A673 (cell line): ENCODE data around the gene GMEB2. TPM values are rescaled to one million over a fixed set of nuclear protein-coding genes. Genes with fewer than 3 reads are reported as not detected.

Experiments used
- BruUV-seq: library from RNA; stranded (reverse); fragments of 400-500 nt; replicated peaks from 2 replicates; lab custom pipeline; 2021; lab: Mats Ljungman, UMichigan
- CTCF ChIA-PET: fragments of 300-600 bp; sonication (Branson Sonifier 250); formaldehyde crosslinking; loops from one replicate; lab custom pipeline; 2022; ENCODE audit warnings: antibody characterized with exemption; lab: Charles Lee
- POLR2A ChIA-PET: fragments of 300-600 bp; sonication (Branson Sonifier 250); formaldehyde crosslinking; loops from one replicate; lab custom pipeline; 2022; ENCODE audit warnings: antibody characterized with exemption; ENCODE audit not compliant: low non-redundant PET; lab: Charles Lee
- DNase-seq: peaks from one replicate; pipeline ENCODE4 v3.0.0-alpha.2; 2015; ENCODE audit warnings: low spot score
- H3K27ac ChIP-seq: fragments of 200-600 bp; sonication (generic); 2 replicates; pipeline ENCODE4 v1.5.1; 2016; ENCODE audit warnings: mixed run types, low read depth, mild to moderate bottlenecking, mixed read lengths, antibody characterized with exemption, low read length; ENCODE audit not compliant: poor library complexity, severe bottlenecking
- H3K27me3 ChIP-seq: fragments of 200-600 bp; sonication (generic); replicated peaks from 2 replicates; pipeline ENCODE4 v1.6.1; 2017; ENCODE audit warnings: mixed run types, low read depth, mild to moderate bottlenecking, mixed read lengths, antibody characterized with exemption, low read length; ENCODE audit not compliant: insufficient read depth, poor library complexity
- H3K36me3 ChIP-seq: fragments of 200-600 bp; sonication (generic); 2 replicates; pipeline ENCODE4 v1.6.1; 2016; ENCODE audit warnings: mixed run types, mild to moderate bottlenecking, mixed read lengths, antibody characterized with exemption, low read length; ENCODE audit not compliant: insufficient read depth, poor library complexity, severe bottlenecking
- H3K4me1 ChIP-seq: fragments of 200-600 bp; sonication (generic); 2 replicates; pipeline ENCODE4 v1.6.1; 2017; ENCODE audit warnings: mixed run types, mild to moderate bottlenecking, mixed read lengths, antibody characterized with exemption, low read length; ENCODE audit not compliant: insufficient read depth, poor library complexity, severe bottlenecking
- H3K4me3 ChIP-seq: fragments of 200-600 bp; sonication (generic); 2 replicates; pipeline ENCODE4 v1.5.1; 2016; ENCODE audit warnings: low read depth, mixed run types, mild to moderate bottlenecking, mixed read lengths, low read length; ENCODE audit not compliant: poor library complexity, severe bottlenecking
- H3K9me3 ChIP-seq: fragments of 200-600 bp; sonication (generic); 2 replicates; pipeline ENCODE4 v1.6.1; 2016; ENCODE audit warnings: mixed run types, low read depth, mild to moderate bottlenecking, mixed read lengths, antibody characterized with exemption, low read length; ENCODE audit not compliant: poor library complexity, severe bottlenecking
- CTCF ChIP-seq: fragments of 300-800, 200-600 bp; sonication (generic); conservative IDR thresholded peaks from 2 replicates; pipeline ENCODE4 v1.5.1; 2017; ENCODE audit warnings: low read depth, mild to moderate bottlenecking, antibody characterized with exemption, low read length, moderate library complexity, mixed read lengths
- EZH2 ChIP-seq: fragments of 200-600 bp; sonication (generic); IDR thresholded peaks from 2 replicates; pipeline ENCODE4 v1.6.1; 2017; ENCODE audit warnings: borderline replicate concordance, low read depth, mild to moderate bottlenecking, mixed read lengths, antibody characterized with exemption, low read length; ENCODE audit not compliant: poor library complexity, severe bottlenecking
- intact Hi-C: fragments of 100-400 bp; cut with micrococcal nuclease; formaldehyde crosslinking; loops from one replicate; pipeline ENCODE4 v1.10.0; 2022; ENCODE audit not compliant: unreplicated experiment
- total RNA-seq: library from RNA; stranded (reverse); gene quantifications from 2 replicates; pipeline ENCODE4 v1.2.3, GENCODE V29; 2021

Gene GMEB2
- total RNA-seq, 1 experiment from 2014 or later: 12.8 TPM

DNA sequence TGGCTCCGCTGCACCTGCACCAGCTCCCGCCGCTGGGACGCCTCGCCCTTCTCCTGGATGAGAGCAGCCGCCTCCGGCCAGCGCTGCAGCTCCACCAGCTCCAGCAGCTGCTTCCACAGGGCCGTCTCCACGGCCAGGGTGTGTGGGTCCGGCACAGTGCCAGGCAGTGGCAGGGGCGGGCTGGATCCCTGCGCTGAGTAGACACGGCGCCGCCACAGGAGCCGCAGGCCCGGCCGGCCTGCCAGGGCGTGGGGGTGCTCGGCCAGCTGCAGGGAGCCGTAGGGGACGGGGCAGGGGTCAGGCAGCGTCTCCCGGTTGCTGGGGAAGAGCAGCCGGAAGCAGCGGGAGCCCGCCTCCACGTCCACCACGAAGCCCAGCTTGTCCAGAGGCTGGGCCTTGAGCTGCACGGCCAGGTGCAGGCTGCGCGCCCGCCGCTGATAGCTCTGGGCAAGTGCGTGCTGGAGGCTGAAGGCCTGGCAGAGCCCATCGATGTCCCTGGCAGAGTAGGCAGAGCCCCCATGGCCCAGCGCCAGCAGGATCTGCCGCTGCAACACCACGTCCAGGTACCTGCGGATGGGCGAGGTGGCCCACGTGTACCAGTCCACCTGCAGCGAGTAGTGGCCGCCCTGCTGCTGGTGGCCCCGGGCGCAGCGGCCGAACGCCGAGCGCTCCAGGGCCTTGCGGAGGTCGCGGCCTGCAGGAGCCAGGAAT, 63.5 kb downstream of the GMEB2 start:
- no peaks in the 10 kb centered on the region for H3K36me3 ChIP-seq
- H3K4me1 ChIP-seq: no peaks in the 10 kb centered on the region
- TF ChIP-seq CTCF (no peak), EZH2 (no peak)
- H3K9me3 ChIP-seq: no peaks in the 10 kb centered on the region
- no peaks in the 10 kb centered on the region for H3K27me3 ChIP-seq
- H3K4me3 ChIP-seq: no peak overlapping the region
- ChIA-PET POLR2A (interaction anchor here (0.6 kb wide), 1 partner anchor 255 kb away, joined by 5 read pairs; no protein-coding TSS in a partner anchor), CTCF (no interaction called here)
- BruUV-seq: no TSS peak
- DNase-seq: no peak
- no peak overlapping the region for H3K27ac ChIP-seq
- intact Hi-C loops: no loop called here

DNA sequence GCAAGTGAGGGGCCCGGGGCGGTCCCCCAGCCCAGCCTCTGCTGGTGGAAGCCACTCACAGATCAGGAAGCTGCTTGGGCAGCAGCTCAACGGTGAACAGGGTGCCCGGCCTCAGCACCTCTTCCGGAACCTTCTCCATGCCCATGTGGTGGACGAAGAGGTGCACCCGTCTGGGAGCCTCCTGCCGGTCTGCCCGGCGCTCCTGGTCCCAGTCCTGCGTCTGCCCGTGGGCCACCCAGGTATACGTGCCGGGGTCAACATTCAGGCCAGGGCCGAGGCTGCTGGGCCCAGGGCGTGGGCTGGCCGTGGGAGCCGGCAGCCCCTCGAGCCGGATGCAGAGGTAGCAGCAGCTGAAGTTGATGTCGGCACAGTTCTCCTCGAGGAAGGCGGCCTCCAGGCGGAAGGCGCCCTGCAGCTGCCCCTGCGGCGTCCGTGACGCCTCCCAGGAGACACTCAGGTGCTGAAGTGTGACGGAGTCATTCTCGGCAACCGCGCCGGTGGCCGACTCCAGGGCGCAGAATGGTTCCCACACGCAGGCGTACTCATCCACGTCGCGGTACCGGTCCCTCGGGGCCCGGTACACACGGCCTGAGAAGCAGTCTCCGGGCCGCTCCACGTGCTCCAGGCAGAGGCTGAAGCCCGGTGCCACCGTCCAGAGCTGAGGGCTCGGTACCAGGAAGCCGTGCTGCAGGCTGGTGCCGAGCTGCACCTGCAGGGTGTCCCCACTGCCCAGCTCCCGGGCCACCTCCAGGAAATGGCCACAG, 64.3 kb downstream of the GMEB2 start:
- Histone ChIP-seq H3K27ac (no peak overlapping the region), H3K9me3 (no peaks in the 10 kb centered on the region), H3K36me3 (no peaks in the 10 kb centered on the region), H3K4me1 (no peaks in the 10 kb centered on the region), H3K27me3 (no peaks in the 10 kb centered on the region), H3K4me3 (no peak overlapping the region)
- TF ChIP-seq EZH2 (no peak), CTCF (no peak)
- ChIA-PET CTCF (no interaction called here), POLR2A (no interaction called here)
- BruUV-seq: no TSS peak
- intact Hi-C loops: no loop called here
- DNase-seq: no peak

GRCh38 chr20:63561624-63562396, 65.1 kb downstream of the GMEB2 start:
- H3K4me1 ChIP-seq: no peaks in the 10 kb centered on the region
- H3K9me3 ChIP-seq: no peaks in the 10 kb centered on the region
- DNase-seq: no peak
- intact Hi-C loops: no loop called here
- TF ChIP-seq EZH2 (no peak), CTCF (no peak)
- no peaks in the 10 kb centered on the region for H3K36me3 ChIP-seq
- ChIA-PET POLR2A (no interaction called here), CTCF (no interaction called here)
- no peak overlapping the region for H3K4me3 ChIP-seq
- no peak overlapping the region for H3K27ac ChIP-seq
- H3K27me3 ChIP-seq: no peaks in the 10 kb centered on the region
- BruUV-seq: no TSS peak
